Stomach (tissue), 9 donors: Measurements from ENCODE around the gene TMEM169. TPM values are rescaled to one million over a fixed set of nuclear protein-coding genes. Genes with fewer than 3 reads are reported as not detected.

Experiments used
- DNase-seq, 2 donors: peaks; one replicate each; pipeline versions ENCODE4 v3.0.0 to v3.0.0-alpha.2; 2013 to 2019
- H3K27ac ChIP-seq, 5 donors: fragments of 200-600 bp in 4 of 5; sonication (generic) in 4 of 5; one replicate each; pipeline ENCODE4 v1.5.1; 2013 to 2019; ENCODE audit warnings: mild to moderate bottlenecking in 1 of 5, moderate library complexity in 1 of 5
- H3K27me3 ChIP-seq, 3 donors: fragments of 200-600 bp; sonication (generic); one replicate each; pipeline ENCODE4 v1.5.1; 2017 to 2019; ENCODE audit warnings: mixed run types in 1 of 3
- H3K36me3 ChIP-seq, 4 donors: fragments of 200-600 bp; sonication (generic); 1 replicate in 3 of 4; 2 replicates in 1 of 4; pipeline ENCODE4 v1.5.1; 2016 to 2019
- H3K4me1 ChIP-seq, 4 donors: fragments of 200-600 bp; sonication (generic); one replicate each; pipeline ENCODE4 v1.5.1; 2016 to 2019
- H3K4me3 ChIP-seq, 4 donors: fragments of 200-600 bp; sonication (generic) in 3 of 4; one replicate each; pipeline ENCODE4 v1.5.1; 2016 to 2019; ENCODE audit warnings: mild to moderate bottlenecking in 1 of 4
- H3K9me3 ChIP-seq, 4 donors: fragments of 200-600 bp; sonication (generic); one replicate each; pipeline ENCODE4 v1.5.1; 2016 to 2019
- CTCF ChIP-seq, 7 experiments: fragments of 450-650 bp in 4 of 7; fragments of 200-600 bp in 3 of 7; sonication (generic) in 3 of 7; IDR thresholded peaks; one replicate each; pipeline ENCODE4 v1.5.1; 2016 to 2019; ENCODE audit warnings: antibody characterized with exemption in 7 of 7, control low read depth in 2 of 7, mild to moderate bottlenecking in 1 of 7
- EP300 ChIP-seq: sonication (generic); formaldehyde crosslinking; IDR thresholded peaks from one replicate; pipeline ENCODE4 v1.6.1; 2017; ENCODE audit warnings: antibody characterized with exemption
- POLR2A ChIP-seq, 4 donors: fragments of 450-650 bp; IDR thresholded peaks; one replicate each; pipeline ENCODE4 v1.6.1; 2016; ENCODE audit warnings: antibody characterized with exemption in 4 of 4, control low read depth in 2 of 4, mild to moderate bottlenecking in 1 of 4, moderate library complexity in 1 of 4
- POLR2AphosphoS5 ChIP-seq, 3 donors: sonication (generic); formaldehyde crosslinking; IDR thresholded peaks; one replicate each; pipeline ENCODE4 v1.6.1; 2016; ENCODE audit warnings: antibody characterized with exemption in 3 of 3
- WGBS, 5 donors: extraction: QIAGEN DNeasy Blood & Tissue Kit in 3 of 5; methylation state at CpG; one replicate each; pipeline versions ENCODE4 v1.1.5 to v1.1.7; 2013 to 2018; 5-methylcytosine and 5-hydroxymethylcytosine counted together
- intact Hi-C: fragments of 100-400 bp; cut with DNase I; formaldehyde crosslinking; loops from one replicate; pipeline ENCODE4 v1.15.1; 2023; ENCODE audit warnings: low total_unique reads
- polyA plus RNA-seq, 3 donors: library from polyadenylated mRNA; stranded (reverse); fragments of 200-250 nt; gene quantifications; one replicate each; pipeline ENCODE4 v1.2.3, GENCODE V29; 2013
- total RNA-seq, 5 donors: library from RNA; depleted of rRNA; stranded (reverse); fragments of >200 nt; gene quantifications; one replicate each; pipeline versions ENCODE4 v1.1.0 to v1.2.3, GENCODE V29; 2014 to 2016
- donor health status: healthy with polysubstance abuse.
- donor health status: Bipolar disorder and iron deficiency.
- donor health status: healthy.

The TMEM169 gene
- total and polyA plus RNA-seq, 8 donors: 0.05 to 2.8 (median 0.55) TPM; not detected in 3

- Histone ChIP-seq H3K9me3 (no peaks in the 10 kb centered on the region), H3K27me3 (no peaks in the 10 kb centered on the region), H3K4me1 (no peaks in the 10 kb centered on the region), H3K4me3 (no peak overlapping the region), H3K36me3 (no peaks in the 10 kb centered on the region), H3K27ac (no peak overlapping the region)
- intact Hi-C loops: no loop called here
- TF ChIP-seq EP300 (no peak), POLR2AphosphoS5 (IDR thresholded peaks at IDR 0.05) (no peak), CTCF (IDR thresholded peaks at IDR 0.05) (no peak), POLR2A (IDR thresholded peaks at IDR 0.05) (no peak)
- WGBS, 5 donors: 71 to 80% (median 74%) methylated on average over 2 of the region's 2 CpGs
- DNase-seq: no peak
Observed at GRCh38 chr2:216092646-216093045, 10.9 kb downstream of the TMEM169 start.

GRCh38 chr2:216094701-216095100 lies 13.0 kb downstream of the TMEM169 start:
- H3K36me3 ChIP-seq: peaks cover 0 to 2% (median 0%) of the 10 kb centered on the region in 4 donors
- no peak for TF ChIP-seq CTCF (IDR thresholded peaks at IDR 0.05)
- TF ChIP-seq POLR2AphosphoS5 (IDR thresholded peaks at IDR 0.05): no peak
- TF ChIP-seq EP300: no peak
- no peak for TF ChIP-seq POLR2A (IDR thresholded peaks at IDR 0.05)
- WGBS, 5 donors: 72 to 88% (median 80%) methylated on average over 3 of the region's 3 CpGs
- intact Hi-C loops: no loop called here
- no peak overlapping the region for H3K4me3 ChIP-seq
- no peaks in the 10 kb centered on the region for H3K9me3 ChIP-seq
- DNase-seq: no peak
- no peaks in the 10 kb centered on the region for H3K4me1 ChIP-seq
- no peaks in the 10 kb centered on the region for H3K27me3 ChIP-seq
- no peak overlapping the region for H3K27ac ChIP-seq

- DNase-seq: no peak
- Histone ChIP-seq H3K36me3 (peaks cover 0 to 12% (median 0%) of the 10 kb centered on the region in 4 donors), H3K27me3 (no peaks in the 10 kb centered on the region), H3K4me1 (no peaks in the 10 kb centered on the region), H3K9me3 (no peaks in the 10 kb centered on the region), H3K4me3 (no peak overlapping the region), H3K27ac (no peak overlapping the region)
- TF ChIP-seq POLR2A (IDR thresholded peaks at IDR 0.05) (no peak), EP300 (no peak), CTCF (IDR thresholded peaks at IDR 0.05) (no peak), POLR2AphosphoS5 (IDR thresholded peaks at IDR 0.05) (no peak)
- intact Hi-C loops: no loop called here
- 91 to 97% (median 93%) methylated on average over 9 of the region's 9 CpGs for WGBS, 5 donors
Observed at GRCh38 chr2:216098421-216099334, 17.0 kb downstream of the TMEM169 start.

GRCh38 chr2:216101109-216101508 lies 19.4 kb downstream of the TMEM169 start:
- TF ChIP-seq EP300: no peak
- TF ChIP-seq POLR2AphosphoS5 (IDR thresholded peaks at IDR 0.05): no peak
- no peak for TF ChIP-seq POLR2A (IDR thresholded peaks at IDR 0.05)
- TF ChIP-seq CTCF (IDR thresholded peaks at IDR 0.05): no peak
- no peaks in the 10 kb centered on the region for H3K4me1 ChIP-seq

More at GRCh38 chr2:216101109-216101508, 19.4 kb downstream of the TMEM169 start:
- intact Hi-C loops: no loop called here
- Histone ChIP-seq H3K36me3 (peaks cover 0 to 12% (median 0%) of the 10 kb centered on the region in 4 donors), H3K9me3 (no peaks in the 10 kb centered on the region), H3K4me3 (no peak overlapping the region), H3K27me3 (peaks cover 0 to 4% (median 0%) of the 10 kb centered on the region in 3 donors), H3K27ac (no peak overlapping the region)
- DNase-seq: no peak
- 88 to 95% (median 90%) methylated on average over 4 of the region's 4 CpGs for WGBS, 5 donors
